ENCODE results near the gene SUGP1.
A peak's percentile ranks its signal among the peaks of the same experiment; 100 is the strongest.

Gene SUGP1

DNA sequence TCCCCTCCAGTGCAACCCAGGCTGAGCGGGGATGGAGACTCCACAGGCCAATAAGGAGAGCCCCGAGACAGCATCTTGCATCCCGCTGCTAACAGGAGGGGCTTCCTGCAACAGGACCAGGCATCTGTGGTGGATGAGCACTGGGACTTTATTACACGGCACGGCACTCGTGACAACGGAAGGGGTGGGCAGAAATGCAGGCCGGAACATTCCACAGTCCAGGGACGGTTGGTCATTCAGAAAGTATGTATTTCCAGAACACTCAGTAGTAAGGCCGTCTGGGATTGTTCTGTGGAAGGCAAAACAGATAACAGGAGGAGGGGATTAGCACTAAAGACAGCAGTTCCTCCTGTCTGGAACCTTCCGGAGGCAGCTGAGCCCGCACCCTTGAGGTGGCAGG, 43.9 kb downstream of the SUGP1 start:
- Histone ChIP-seq H4K8ac (ENCODE audit: low read depth, low read length) (no peak overlapping the region), H3K27ac (ENCODE audit: low read depth, low read length) (no peak overlapping the region), H2BK120ac (ENCODE audit: low read depth, low read length) (no peak overlapping the region), H3K36me3 (ENCODE audit: control insufficient read depth, insufficient read depth, low read length) (peaks cover 5% of the 10 kb centered on the region), H3K4ac (ENCODE audit: low read depth, low read length) (no peak overlapping the region), H3K27me3 (ENCODE audit: insufficient read depth, low read length, poor library complexity) (no peaks in the 10 kb centered on the region), H4K5ac (ENCODE audit: low read length) (no peak overlapping the region), H3K18ac (ENCODE audit: low read length) (no peak overlapping the region), H2AK5ac (ENCODE audit: low read length) (no peak overlapping the region), H2BK5ac (ENCODE audit: low read length) (no peak overlapping the region), H3K4me3 (ENCODE audit: low read length) (no peak overlapping the region), H3K4me1 (ENCODE audit: control insufficient read depth, low read depth, low read length) (no peaks in the 10 kb centered on the region), H3K23ac (ENCODE audit: low read length) (no peak overlapping the region), H3K79me1 (ENCODE audit: low read length) (no peaks in the 10 kb centered on the region), H3K79me2 (ENCODE audit: control insufficient read depth, insufficient read depth, low read length) (no peaks in the 10 kb centered on the region), H3K9ac (ENCODE audit: low read length) (no peak overlapping the region), H3K56ac (ENCODE audit: low read length) (no peak overlapping the region), H3K4me2 (ENCODE audit: low read length) (no peak overlapping the region), H2BK15ac (replicated peaks; ENCODE audit: low read depth) (no peak overlapping the region)
- no CpG with 5 or more reads among the region's 12 CpGs for WGBS (ENCODE audit: extremely low coverage, insufficient coverage, low lambda C conversion rate)
- no peak for DNase-seq

DNA sequence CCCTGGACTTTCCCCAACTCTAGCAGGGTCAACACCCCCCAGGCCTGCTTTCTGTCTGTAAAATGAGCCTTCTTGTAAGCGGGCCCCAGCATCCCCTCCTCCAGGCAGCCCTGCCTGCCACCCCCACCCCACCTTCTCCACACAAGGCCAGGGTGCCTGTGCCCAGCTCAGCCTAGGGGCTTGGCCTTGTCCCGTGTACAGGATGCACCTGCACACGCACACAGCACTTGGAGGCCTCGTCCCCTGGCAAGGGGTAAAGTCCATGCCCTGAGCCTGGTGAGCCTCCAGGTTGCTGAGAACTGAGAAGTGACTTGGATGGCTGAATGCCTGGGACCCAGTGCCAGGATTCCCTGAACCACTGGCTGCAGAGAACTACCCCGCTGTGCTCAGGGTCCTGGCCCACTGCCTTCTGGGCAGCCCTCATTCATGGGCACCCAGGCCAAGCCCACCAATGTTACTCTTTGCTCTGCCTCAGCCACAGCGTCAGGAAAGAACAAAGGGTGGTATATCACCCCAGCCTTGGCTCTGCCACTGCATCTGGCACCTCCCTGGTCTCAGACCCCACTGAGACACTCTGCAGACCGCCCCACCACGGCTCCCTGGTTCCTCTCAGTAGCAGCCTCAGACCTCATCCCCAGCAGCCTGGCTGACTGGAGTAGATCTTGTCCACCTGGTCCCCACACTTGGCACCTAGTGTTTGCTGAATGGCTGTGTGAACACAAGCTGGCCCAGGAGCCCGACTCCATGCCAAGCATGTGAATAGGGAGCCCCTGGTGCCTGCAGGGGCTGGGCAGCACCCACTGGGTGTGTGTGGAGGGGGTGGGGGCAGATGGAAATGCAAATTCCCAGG, 45.4 kb downstream of the SUGP1 start:
- Histone ChIP-seq H3K79me1 (ENCODE audit: low read length) (no peaks in the 10 kb centered on the region), H3K4me1 (ENCODE audit: control insufficient read depth, low read depth, low read length) (no peaks in the 10 kb centered on the region), H3K56ac (ENCODE audit: low read length) (no peak overlapping the region), H3K4me2 (ENCODE audit: low read length) (no peak overlapping the region), H2BK15ac (replicated peaks; ENCODE audit: low read depth) (no peak overlapping the region), H3K27ac (ENCODE audit: low read depth, low read length) (no peak overlapping the region), H2BK5ac (ENCODE audit: low read length) (no peak overlapping the region), H3K36me3 (ENCODE audit: control insufficient read depth, insufficient read depth, low read length) (peaks cover 4% of the 10 kb centered on the region), H2AK5ac (ENCODE audit: low read length) (no peak overlapping the region), H3K4me3 (ENCODE audit: low read length) (no peak overlapping the region), H2BK120ac (ENCODE audit: low read depth, low read length) (no peak overlapping the region), H3K79me2 (ENCODE audit: control insufficient read depth, insufficient read depth, low read length) (no peaks in the 10 kb centered on the region), H4K8ac (ENCODE audit: low read depth, low read length) (no peak overlapping the region), H4K5ac (ENCODE audit: low read length) (no peak overlapping the region), H3K4ac (ENCODE audit: low read depth, low read length) (no peak overlapping the region), H3K18ac (ENCODE audit: low read length) (no peak overlapping the region), H3K23ac (ENCODE audit: low read length) (no peak overlapping the region), H3K9ac (ENCODE audit: low read length) (no peak overlapping the region), H3K27me3 (ENCODE audit: insufficient read depth, low read length, poor library complexity) (no peaks in the 10 kb centered on the region)
- WGBS (ENCODE audit: extremely low coverage, insufficient coverage, low lambda C conversion rate): no CpG with 5 or more reads among the region's 9 CpGs
- DNase-seq: no peak

DNA sequence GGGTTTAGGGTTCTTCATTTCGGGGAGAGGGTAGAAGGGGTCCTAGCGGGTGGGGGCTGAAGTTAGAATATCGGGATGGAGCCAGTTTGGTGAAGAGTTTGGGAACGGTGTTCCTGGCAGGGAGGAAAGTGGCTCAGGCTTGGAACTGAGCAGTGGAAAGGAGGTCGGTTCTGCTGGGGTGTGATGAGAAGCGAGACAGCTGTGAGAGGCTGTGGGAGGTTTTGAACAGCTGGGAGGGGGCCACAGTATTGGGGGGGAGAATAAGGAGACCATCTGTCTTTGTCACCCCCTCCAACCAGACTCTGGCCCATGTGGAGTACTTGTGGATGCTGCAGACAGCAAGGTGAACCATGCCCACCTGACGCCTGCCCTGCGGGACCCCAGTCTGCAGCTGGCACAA, 46.2 kb downstream of the SUGP1 start:
- H3K56ac ChIP-seq (ENCODE audit: low read length): no peak overlapping the region
- no peak overlapping the region for H3K4ac ChIP-seq (ENCODE audit: low read depth, low read length)
- no peak overlapping the region for H2BK5ac ChIP-seq (ENCODE audit: low read length)
- no peak overlapping the region for H3K4me2 ChIP-seq (ENCODE audit: low read length)
- H2BK15ac ChIP-seq (replicated peaks; ENCODE audit: low read depth): no peak overlapping the region
- H2AK5ac ChIP-seq (ENCODE audit: low read length): no peak overlapping the region
- no peak overlapping the region for H3K27ac ChIP-seq (ENCODE audit: low read depth, low read length)
- H4K8ac ChIP-seq (ENCODE audit: low read depth, low read length): no peak overlapping the region
- no peak overlapping the region for H3K4me3 ChIP-seq (ENCODE audit: low read length)
- H3K9ac ChIP-seq (ENCODE audit: low read length): no peak overlapping the region
- no CpG with 5 or more reads among the region's 8 CpGs for WGBS (ENCODE audit: extremely low coverage, insufficient coverage, low lambda C conversion rate)
- peaks cover 4% of the 10 kb centered on the region for H3K36me3 ChIP-seq (ENCODE audit: control insufficient read depth, insufficient read depth, low read length)
- no peaks in the 10 kb centered on the region for H3K79me2 ChIP-seq (ENCODE audit: control insufficient read depth, insufficient read depth, low read length)
- H4K5ac ChIP-seq (ENCODE audit: low read length): no peak overlapping the region
- DNase-seq: no peak
- H3K18ac ChIP-seq (ENCODE audit: low read length): no peak overlapping the region
- no peaks in the 10 kb centered on the region for H3K4me1 ChIP-seq (ENCODE audit: control insufficient read depth, low read depth, low read length)
- H3K79me1 ChIP-seq (ENCODE audit: low read length): no peaks in the 10 kb centered on the region
- no peak overlapping the region for H3K23ac ChIP-seq (ENCODE audit: low read length)
- H3K27me3 ChIP-seq (ENCODE audit: insufficient read depth, low read length, poor library complexity): no peaks in the 10 kb centered on the region
- H2BK120ac ChIP-seq (ENCODE audit: low read depth, low read length): no peak overlapping the region

DNA sequence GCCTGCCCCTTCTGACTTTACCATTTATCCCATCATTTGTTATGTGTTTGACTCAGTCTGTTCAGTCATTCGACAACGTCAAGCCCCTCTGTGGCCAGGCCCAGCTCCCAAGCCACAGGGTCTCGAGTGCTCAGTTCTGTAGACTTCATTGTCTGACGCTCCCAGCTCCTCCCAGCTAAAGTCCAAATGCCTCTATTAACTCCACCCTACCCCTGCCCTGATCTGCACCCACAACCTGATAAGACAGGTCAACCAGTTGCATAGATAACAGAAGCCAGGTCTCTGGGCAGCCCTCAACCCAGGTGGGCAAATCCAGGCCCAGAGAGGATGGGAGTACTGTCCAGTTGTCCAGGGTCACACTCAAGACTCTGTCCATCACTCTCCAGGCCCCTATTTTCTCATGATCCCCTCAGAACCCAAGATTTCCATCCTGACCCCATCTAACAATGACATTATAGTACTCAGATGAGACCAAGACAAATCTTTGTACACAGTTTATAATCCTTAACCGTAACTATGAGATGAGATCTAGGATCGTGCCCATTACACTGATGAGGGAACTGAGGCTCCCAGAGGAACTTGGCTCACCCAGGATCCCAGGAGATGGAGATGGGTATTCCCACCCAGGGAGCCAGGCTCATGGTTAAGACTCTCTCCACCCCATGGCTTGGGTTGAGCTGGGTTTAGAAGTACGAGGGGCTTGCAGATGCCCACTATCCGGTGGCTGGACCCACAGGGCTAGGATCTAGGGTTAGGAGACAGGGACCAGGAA, 48.3 kb downstream of the SUGP1 start:
- H3K79me1 ChIP-seq (ENCODE audit: low read length): no peaks in the 10 kb centered on the region
- H2BK5ac ChIP-seq (ENCODE audit: low read length): no peak overlapping the region
- H4K5ac ChIP-seq (ENCODE audit: low read length): no peak overlapping the region
- no peak overlapping the region for H3K23ac ChIP-seq (ENCODE audit: low read length)
- H3K56ac ChIP-seq (ENCODE audit: low read length): peak overlapping the region; percentile 86
- no peak overlapping the region for H2BK120ac ChIP-seq (ENCODE audit: low read depth, low read length)
- H3K4ac ChIP-seq (ENCODE audit: low read depth, low read length): no peak overlapping the region
- H3K9ac ChIP-seq (ENCODE audit: low read length): peak overlapping the region; percentile 46
- no peaks in the 10 kb centered on the region for H3K4me1 ChIP-seq (ENCODE audit: control insufficient read depth, low read depth, low read length)
- H3K4me3 ChIP-seq (ENCODE audit: low read length): no peak overlapping the region
- H3K4me2 ChIP-seq (ENCODE audit: low read length): peak overlapping the region; percentile 13
- DNase-seq: no peak
- H3K79me2 ChIP-seq (ENCODE audit: control insufficient read depth, insufficient read depth, low read length): no peaks in the 10 kb centered on the region
- H2AK5ac ChIP-seq (ENCODE audit: low read length): no peak overlapping the region
- no peak overlapping the region for H3K18ac ChIP-seq (ENCODE audit: low read length)
- no peaks in the 10 kb centered on the region for H3K36me3 ChIP-seq (ENCODE audit: control insufficient read depth, insufficient read depth, low read length)
- no peaks in the 10 kb centered on the region for H3K27me3 ChIP-seq (ENCODE audit: insufficient read depth, low read length, poor library complexity)
- no CpG with 5 or more reads among the region's 8 CpGs for WGBS (ENCODE audit: extremely low coverage, insufficient coverage, low lambda C conversion rate)
- H4K8ac ChIP-seq (ENCODE audit: low read depth, low read length): no peak overlapping the region
- H2BK15ac ChIP-seq (replicated peaks; ENCODE audit: low read depth): no peak overlapping the region
- no peak overlapping the region for H3K27ac ChIP-seq (ENCODE audit: low read depth, low read length)

DNA sequence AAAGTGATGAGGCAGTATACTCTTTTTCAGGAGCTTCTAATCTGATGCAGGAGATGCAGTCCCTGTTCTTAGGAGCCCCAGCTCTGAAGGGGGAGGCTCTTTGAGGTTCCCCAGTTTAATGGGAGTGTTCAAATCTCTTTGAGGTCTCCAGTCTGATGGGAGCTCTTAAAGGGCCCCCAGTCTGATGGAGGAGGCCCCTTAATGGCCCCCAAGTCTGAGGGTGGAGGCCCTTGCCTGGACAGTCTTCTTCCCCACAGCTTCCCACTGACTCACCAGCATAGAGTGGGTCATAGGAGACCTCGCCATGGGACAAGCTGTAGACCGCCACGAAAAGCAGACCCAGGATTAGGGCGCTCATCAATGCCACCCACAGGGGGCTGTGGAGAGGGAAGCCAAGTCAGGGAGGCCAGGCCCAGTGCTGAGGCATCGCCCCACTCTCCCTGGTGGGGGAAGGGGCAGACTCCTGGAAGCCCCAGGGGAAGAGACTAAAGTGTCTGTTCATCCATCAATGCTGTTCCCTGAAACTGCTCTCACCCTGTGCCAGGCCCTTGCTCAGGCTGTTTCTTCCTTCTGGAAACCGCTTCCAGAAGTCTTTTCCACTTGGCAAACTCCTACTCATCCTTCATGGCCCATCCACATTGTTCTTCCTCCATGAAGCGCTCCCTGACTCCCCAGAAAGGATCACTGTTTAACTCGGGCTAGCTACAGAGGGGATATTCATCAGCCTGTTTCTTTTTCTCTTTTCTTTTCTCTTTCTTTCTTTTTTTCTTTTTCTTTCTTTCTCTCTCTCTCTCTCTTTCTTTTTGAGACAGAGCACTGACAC, 49.3 kb downstream of the SUGP1 start:
- Histone ChIP-seq H2BK5ac (ENCODE audit: low read length) (no peak overlapping the region), H3K9ac (ENCODE audit: low read length) (no peak overlapping the region), H3K27ac (ENCODE audit: low read depth, low read length) (no peak overlapping the region), H3K4me1 (ENCODE audit: control insufficient read depth, low read depth, low read length) (no peaks in the 10 kb centered on the region), H3K4me2 (ENCODE audit: low read length) (no peak overlapping the region), H3K79me2 (ENCODE audit: control insufficient read depth, insufficient read depth, low read length) (no peaks in the 10 kb centered on the region), H3K4ac (ENCODE audit: low read depth, low read length) (no peak overlapping the region), H3K36me3 (ENCODE audit: control insufficient read depth, insufficient read depth, low read length) (no peaks in the 10 kb centered on the region), H3K4me3 (ENCODE audit: low read length) (no peak overlapping the region), H2BK15ac (replicated peaks; ENCODE audit: low read depth) (no peak overlapping the region), H2BK120ac (ENCODE audit: low read depth, low read length) (no peak overlapping the region), H4K5ac (ENCODE audit: low read length) (no peak overlapping the region), H2AK5ac (ENCODE audit: low read length) (no peak overlapping the region), H3K27me3 (ENCODE audit: insufficient read depth, low read length, poor library complexity) (no peaks in the 10 kb centered on the region), H4K8ac (ENCODE audit: low read depth, low read length) (no peak overlapping the region), H3K18ac (ENCODE audit: low read length) (no peak overlapping the region), H3K56ac (ENCODE audit: low read length) (no peak overlapping the region), H3K79me1 (ENCODE audit: low read length) (no peaks in the 10 kb centered on the region), H3K23ac (ENCODE audit: low read length) (no peak overlapping the region)
- no peak for DNase-seq
- no CpG with 5 or more reads among the region's 8 CpGs for WGBS (ENCODE audit: extremely low coverage, insufficient coverage, low lambda C conversion rate)
